Fibroblast of villous mesenchyme (primary cell): ENCODE measurements around the gene RARA. TPM values are rescaled to one million over a fixed set of nuclear protein-coding genes. Genes with fewer than 3 reads are reported as not detected.

ENCODE experiments used
- DNase-seq: peaks from one replicate; pipeline ENCODE4 v3.0.0-alpha.2; 2010; ENCODE audit warnings: low read depth
- H3K4me3 ChIP-seq: 2 replicates; pipeline ENCODE4 v1.5.1; 2011; ENCODE audit warnings: low read depth, mild to moderate bottlenecking, low read length
- total RNA-seq: library from RNA; depleted of rRNA; stranded (reverse); fragments of >200 nt; gene quantifications from 2 replicates; pipeline ENCODE4 v1.2.3, GENCODE V29; 2012
- TF ChIP-seq, protein P1 (sequence below): IDR thresholded peaks from 2 replicates; pipeline ENCODE4 v1.5.1; 2012; ENCODE audit warnings: low read depth, mild to moderate bottlenecking, low read length; ENCODE audit not compliant: insufficient read depth

Gene RARA
- total RNA-seq, 1 donor, result 20.3 TPM

GRCh38 chr17:40329839-40330794 is 21.1 kb downstream of the RARA start:
- TF ChIP-seq, protein P1, sequence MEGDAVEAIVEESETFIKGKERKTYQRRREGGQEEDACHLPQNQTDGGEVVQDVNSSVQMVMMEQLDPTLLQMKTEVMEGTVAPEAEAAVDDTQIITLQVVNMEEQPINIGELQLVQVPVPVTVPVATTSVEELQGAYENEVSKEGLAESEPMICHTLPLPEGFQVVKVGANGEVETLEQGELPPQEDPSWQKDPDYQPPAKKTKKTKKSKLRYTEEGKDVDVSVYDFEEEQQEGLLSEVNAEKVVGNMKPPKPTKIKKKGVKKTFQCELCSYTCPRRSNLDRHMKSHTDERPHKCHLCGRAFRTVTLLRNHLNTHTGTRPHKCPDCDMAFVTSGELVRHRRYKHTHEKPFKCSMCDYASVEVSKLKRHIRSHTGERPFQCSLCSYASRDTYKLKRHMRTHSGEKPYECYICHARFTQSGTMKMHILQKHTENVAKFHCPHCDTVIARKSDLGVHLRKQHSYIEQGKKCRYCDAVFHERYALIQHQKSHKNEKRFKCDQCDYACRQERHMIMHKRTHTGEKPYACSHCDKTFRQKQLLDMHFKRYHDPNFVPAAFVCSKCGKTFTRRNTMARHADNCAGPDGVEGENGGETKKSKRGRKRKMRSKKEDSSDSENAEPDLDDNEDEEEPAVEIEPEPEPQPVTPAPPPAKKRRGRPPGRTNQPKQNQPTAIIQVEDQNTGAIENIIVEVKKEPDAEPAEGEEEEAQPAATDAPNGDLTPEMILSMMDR, result no peak
- DNase-seq, result no peak
- no peak overlapping the region for H3K4me3 ChIP-seq

GRCh38 chr17:40330850-40331470 is 22.0 kb downstream of the RARA start:
- no peak overlapping the region for H3K4me3 ChIP-seq
- TF ChIP-seq, protein P1, result no peak
- no peak for DNase-seq

GRCh38 chr17:40331743-40332641 is 23.0 kb downstream of the RARA start:
- H3K4me3 ChIP-seq, result no peak overlapping the region
- DNase-seq, result peak; percentile 52
- TF ChIP-seq, protein P1, result no peak

GRCh38 chr17:40333781-40334448 is 24.9 kb downstream of the RARA start:
- H3K4me3 ChIP-seq, result no peak overlapping the region
- DNase-seq, result no peak

GRCh38 chr17:40335620-40336019 is 26.6 kb downstream of the RARA start:
- no peak for DNase-seq
- TF ChIP-seq, protein P1, result no peak
- no peak overlapping the region for H3K4me3 ChIP-seq

More at GRCh38 chr17:40333781-40334448, 24.9 kb downstream of the RARA start:
- TF ChIP-seq, protein P1, result no peak

DNA sequence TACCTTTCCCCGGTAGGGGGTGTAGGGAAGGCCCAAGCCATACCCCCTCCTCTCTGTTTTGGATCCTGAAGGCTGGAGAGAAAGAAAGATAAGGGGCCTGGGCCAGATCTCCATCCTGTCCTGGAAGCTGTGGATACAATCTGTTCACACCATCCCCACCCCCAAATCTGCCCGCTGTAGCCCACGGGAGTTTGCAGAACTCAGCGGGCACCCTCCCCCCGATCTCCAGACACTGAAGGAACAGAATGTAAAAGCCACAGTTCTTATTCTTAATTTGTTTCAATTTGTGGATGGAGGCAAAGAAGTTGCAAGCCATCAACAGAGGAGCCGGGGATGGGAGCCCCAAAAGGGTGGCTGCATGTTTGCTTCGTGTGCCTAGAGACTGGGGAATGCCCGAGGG is 28.4 kb downstream of the RARA start:
- TF ChIP-seq, protein P1, result no peak
- H3K4me3 ChIP-seq, result no peak overlapping the region
- no peak for DNase-seq
